ENCODE measurements around the gene FBXL22. TPM values are rescaled to one million over a fixed set of nuclear protein-coding genes. Genes with fewer than 3 reads are reported as not detected.

The FBXL22 gene
- polyA plus RNA-seq, 1 experiment = 3.8 TPM

DNA sequence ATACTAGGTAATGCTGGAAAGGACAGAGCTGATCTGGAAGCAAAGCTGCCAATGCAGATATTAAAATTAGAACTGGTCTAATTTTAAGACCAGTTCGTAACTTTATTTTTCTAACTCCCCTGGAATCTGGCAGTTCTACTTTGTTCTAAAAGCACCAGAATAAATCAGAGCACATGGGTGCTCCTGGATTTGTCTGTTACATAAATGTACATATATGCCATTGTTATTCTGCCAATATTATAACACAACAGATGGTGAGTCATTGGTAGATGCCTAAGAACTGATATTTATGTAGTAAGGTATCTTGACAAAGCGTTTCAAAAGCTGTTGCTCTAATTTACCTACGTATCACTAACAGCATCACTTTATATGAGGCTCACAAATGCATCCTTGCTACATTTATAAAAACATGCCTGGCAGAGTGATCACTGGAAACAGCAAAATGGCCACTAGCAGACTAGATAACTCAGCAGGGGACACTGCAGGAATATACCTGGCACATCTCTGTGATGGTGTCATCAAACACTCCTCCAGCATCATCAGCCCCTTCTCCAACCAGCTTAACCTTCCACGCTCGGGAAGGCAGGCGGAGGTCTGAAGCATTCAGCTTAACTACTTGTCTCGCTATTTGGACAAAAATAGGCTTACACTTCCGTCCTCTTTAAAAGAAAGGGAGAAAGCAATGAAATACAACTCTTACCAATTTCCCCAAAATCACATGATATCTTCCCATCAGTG, 26.2 kb downstream of the FBXL22 start:
- ChIA-PET CTCF (interaction anchor here (0.8 to 1.2 kb wide), 2 partner anchors 12 to 13 kb away, joined by 3 read pairs; no protein-coding TSS in a partner anchor), POLR2A (no interaction called here)
- TF ChIP-seq CTCF (IDR thresholded peaks at IDR 0.05; ENCODE audit: insufficient read depth, low read depth, low read length) = no peak
- Histone ChIP-seq H3K36me3 (ENCODE audit: control insufficient read depth, insufficient read depth, low read length) (peaks cover 8% of the 10 kb centered on the region), H3K27me3 (ENCODE audit: control insufficient read depth, insufficient read depth, low read length) (no peaks in the 10 kb centered on the region), H3K4me3 (ENCODE audit: low read depth, low read length) (no peak overlapping the region)
- DNase-seq (ENCODE audit: low read depth) = no peak

- no peaks in the 10 kb centered on the region for H3K27me3 ChIP-seq (ENCODE audit: control insufficient read depth, insufficient read depth, low read length)
- no peak overlapping the region for H3K4me3 ChIP-seq (ENCODE audit: low read depth, low read length)
- ChIA-PET POLR2A (interaction anchor here (0.5 kb wide), 1 partner anchor 553 kb away, joined by 3 read pairs; no protein-coding TSS in a partner anchor), CTCF (interaction anchor here (1.0 to 1.2 kb wide), 2 partner anchors 17 to 23 kb away, joined by 3 to 4 read pairs; no protein-coding TSS in a partner anchor)
- peaks cover 15% of the 10 kb centered on the region for H3K36me3 ChIP-seq (ENCODE audit: control insufficient read depth, insufficient read depth, low read length)
- DNase-seq (ENCODE audit: low read depth) = no peak
- TF ChIP-seq CTCF (IDR thresholded peaks at IDR 0.05; ENCODE audit: insufficient read depth, low read depth, low read length) = no peak
Measured at GRCh38 chr15:63626955-63627354, 29.8 kb downstream of the FBXL22 start.

DNA sequence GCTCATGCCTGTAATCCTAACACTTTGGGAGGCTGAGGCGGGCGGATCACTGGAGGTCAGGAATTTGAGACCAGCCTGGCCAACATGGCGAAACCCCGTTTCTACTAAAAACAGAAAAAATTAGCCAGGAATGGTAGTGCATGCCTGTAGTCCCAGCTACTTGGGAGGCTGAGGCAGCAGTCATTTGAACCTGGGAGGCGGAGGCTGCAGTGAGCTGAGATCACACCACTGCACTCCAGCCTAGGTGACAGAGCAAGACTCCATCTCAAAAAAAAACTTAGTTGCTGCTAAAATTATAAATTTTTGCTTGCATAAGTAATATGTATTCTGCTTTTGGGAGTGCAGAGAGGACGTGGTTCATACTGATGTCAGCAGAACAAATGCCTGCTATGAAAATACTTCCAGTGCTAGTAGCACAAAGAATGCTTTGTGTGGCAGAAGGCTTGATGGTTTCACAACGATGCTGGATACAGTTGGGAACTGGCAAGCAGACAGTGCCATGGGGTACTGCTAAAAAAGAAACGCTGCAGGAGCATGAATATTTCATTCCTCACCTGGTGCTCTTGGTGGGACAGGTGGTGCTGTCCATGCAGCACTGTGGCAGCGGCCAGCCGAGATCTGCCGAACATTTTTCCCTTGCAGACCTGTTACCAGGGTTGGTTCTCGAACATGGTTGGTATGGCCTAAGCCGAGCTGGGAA, 31.1 kb downstream of the FBXL22 start:
- ChIA-PET POLR2A (no interaction called here), CTCF (interaction anchor here (0.9 kb wide), 1 partner anchor 17 kb away, joined by 4 read pairs; no protein-coding TSS in a partner anchor)
- no peak for TF ChIP-seq CTCF (IDR thresholded peaks at IDR 0.05; ENCODE audit: insufficient read depth, low read depth, low read length)
- no peak for DNase-seq (ENCODE audit: low read depth)
- H3K4me3 ChIP-seq (ENCODE audit: low read depth, low read length) = no peak overlapping the region
- no peaks in the 10 kb centered on the region for H3K27me3 ChIP-seq (ENCODE audit: control insufficient read depth, insufficient read depth, low read length)
- H3K36me3 ChIP-seq (ENCODE audit: control insufficient read depth, insufficient read depth, low read length) = peaks cover 12% of the 10 kb centered on the region

DNA sequence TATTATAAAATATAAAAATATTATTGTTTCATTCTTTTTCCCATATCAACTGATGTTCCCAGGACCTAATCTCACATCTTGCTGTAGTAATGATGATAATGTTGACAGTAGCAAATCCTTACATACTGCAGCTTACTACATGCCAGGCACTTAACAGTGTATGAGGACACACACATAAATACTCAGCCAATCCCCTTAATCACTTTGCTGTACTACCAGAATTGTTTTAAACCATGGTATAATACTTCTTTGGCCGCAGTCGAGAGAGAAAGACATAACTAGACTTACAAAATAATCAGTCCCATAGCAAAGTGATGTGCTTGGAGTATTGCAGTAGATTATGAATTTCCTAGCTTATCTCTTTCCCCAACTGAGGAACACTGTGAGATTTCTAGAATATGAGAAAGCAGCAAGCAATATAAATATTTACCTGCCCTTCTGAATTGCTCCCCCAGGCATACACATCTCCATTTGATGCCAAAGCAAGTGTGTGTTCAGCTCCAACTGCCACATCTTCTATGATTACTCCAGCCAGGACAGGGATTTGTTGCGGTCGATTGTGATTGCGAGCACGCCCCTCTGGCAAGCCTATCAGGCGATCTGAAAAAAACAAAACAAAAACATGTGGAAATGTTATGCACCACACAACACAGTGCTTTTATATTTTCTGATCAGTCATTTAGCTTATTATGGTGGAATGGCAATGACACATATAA, 33.0 kb downstream of the FBXL22 start:
- Histone ChIP-seq H3K4me3 (ENCODE audit: low read depth, low read length) (no peak overlapping the region), H3K36me3 (ENCODE audit: control insufficient read depth, insufficient read depth, low read length) (peaks cover 12% of the 10 kb centered on the region), H3K27me3 (ENCODE audit: control insufficient read depth, insufficient read depth, low read length) (no peaks in the 10 kb centered on the region)
- ChIA-PET CTCF (interaction anchor here (0.6 to 1.7 kb wide), 3 partner anchors 11 to 1292 kb away, joined by 3 to 4 read pairs (median 3); no protein-coding TSS in a partner anchor), POLR2A (interaction anchor here (0.5 kb wide), 1 partner anchor 196 kb away, joined by 10 read pairs; no protein-coding TSS in a partner anchor)
- TF ChIP-seq CTCF (IDR thresholded peaks at IDR 0.05; ENCODE audit: insufficient read depth, low read depth, low read length) = no peak
- no peak for DNase-seq (ENCODE audit: low read depth)

All from BJ (cell line).